ENCODE data around the gene ELMOD3. TPM values are rescaled to one million over a fixed set of nuclear protein-coding genes. Genes with fewer than 3 reads are reported as not detected.

The ELMOD3 gene
- total and polyA plus RNA-seq, 2 of the 8 experiments (the other 6 are each of a cell fraction or from before 2014, with no cell fraction given) = 8.5 to 10.2 TPM

DNA sequence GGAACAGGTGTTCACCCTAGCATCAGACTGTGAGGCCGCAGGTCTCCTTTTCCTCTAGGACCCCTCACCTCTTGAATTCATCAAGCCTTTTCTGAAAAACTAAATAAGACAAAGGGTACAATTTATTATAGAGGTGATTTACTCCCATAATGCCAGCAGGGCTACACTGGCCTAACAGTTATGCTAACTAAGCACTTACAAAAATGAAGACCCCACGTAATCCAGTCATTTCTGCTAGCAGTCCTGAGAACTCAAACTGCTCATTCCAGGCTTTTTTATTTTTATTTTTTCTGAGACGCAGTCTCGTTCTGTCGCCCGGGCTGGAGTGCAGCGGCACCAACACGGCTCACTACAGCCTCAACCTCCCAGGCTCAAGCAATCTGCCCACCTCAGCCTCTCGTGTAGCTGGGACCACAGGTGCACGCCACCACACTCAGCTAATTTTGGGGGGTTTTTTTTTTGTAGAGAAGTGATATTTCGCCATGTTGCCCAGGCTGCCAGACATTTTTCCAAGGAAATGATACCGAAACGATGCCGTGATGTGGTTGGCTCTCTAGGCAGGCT lies 41.4 kb downstream of the ELMOD3 start (continued):
- TF ChIP-seq, protein P1, sequence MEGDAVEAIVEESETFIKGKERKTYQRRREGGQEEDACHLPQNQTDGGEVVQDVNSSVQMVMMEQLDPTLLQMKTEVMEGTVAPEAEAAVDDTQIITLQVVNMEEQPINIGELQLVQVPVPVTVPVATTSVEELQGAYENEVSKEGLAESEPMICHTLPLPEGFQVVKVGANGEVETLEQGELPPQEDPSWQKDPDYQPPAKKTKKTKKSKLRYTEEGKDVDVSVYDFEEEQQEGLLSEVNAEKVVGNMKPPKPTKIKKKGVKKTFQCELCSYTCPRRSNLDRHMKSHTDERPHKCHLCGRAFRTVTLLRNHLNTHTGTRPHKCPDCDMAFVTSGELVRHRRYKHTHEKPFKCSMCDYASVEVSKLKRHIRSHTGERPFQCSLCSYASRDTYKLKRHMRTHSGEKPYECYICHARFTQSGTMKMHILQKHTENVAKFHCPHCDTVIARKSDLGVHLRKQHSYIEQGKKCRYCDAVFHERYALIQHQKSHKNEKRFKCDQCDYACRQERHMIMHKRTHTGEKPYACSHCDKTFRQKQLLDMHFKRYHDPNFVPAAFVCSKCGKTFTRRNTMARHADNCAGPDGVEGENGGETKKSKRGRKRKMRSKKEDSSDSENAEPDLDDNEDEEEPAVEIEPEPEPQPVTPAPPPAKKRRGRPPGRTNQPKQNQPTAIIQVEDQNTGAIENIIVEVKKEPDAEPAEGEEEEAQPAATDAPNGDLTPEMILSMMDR (IDR thresholded peaks at IDR 0.05; ENCODE audit: control extremely low read depth in 1 of 3, insufficient read depth in 1 of 3, low read depth in 1 of 3, low read length in 3 of 3) = no peak
- TF ChIP-seq TCF12 (IDR thresholded peaks at IDR 0.05; ENCODE audit: low read depth, low read length) = no peak

Data from H1 (cell line).